HTERT RPE-1 (cell line): ENCODE results near the gene RPS3A.
"Not testable (repeated sequence)": the region's sequence is repeated elsewhere in the genome, so short reads cannot be mapped to it uniquely, and the experiment has no call there.

ENCODE experiments used
- in situ Hi-C: fragments of 300-500 bp; cut with MboI; formaldehyde crosslinking; loops from 4 replicates; pipeline ENCODE4 v1.14.3; 2020; ENCODE audit warnings: low sequenced_read_pairs

The RPS3A gene

GRCh38 chr4:151099229-151099975, at the start of gene RPS3A:
RPS3A (plus strand) TSS chr4:151099628; CDS start chr4:151099653, 25 bp downstream.
- in situ Hi-C loops: no loop called here

- in situ Hi-C loops: no loop called here
Measured at GRCh38 chr4:151052785-151053184, 46.6 kb upstream of the RPS3A start.

GRCh38 chr4:151055539-151055938, 43.9 kb upstream of the RPS3A start:
- in situ Hi-C loops: no loop called here

- in situ Hi-C loops: not testable (repeated sequence)
Measured at GRCh38 chr4:151063143-151063542, 36.3 kb upstream of the RPS3A start.

- in situ Hi-C loops: no loop called here
Measured at GRCh38 chr4:151067316-151067970, 32.0 kb upstream of the RPS3A start.

- in situ Hi-C loops: no loop called here
Measured at GRCh38 chr4:151074416-151074916, 25.0 kb upstream of the RPS3A start.

- in situ Hi-C loops: not testable (repeated sequence)
Measured at GRCh38 chr4:151077978-151078377, 21.4 kb upstream of the RPS3A start.

- in situ Hi-C loops: no loop called here
Measured at GRCh38 chr4:151087467-151087866, 12.0 kb upstream of the RPS3A start.

- in situ Hi-C loops: no loop called here
Measured at GRCh38 chr4:151091047-151091446, 8.4 kb upstream of the RPS3A start.

- in situ Hi-C loops: no loop called here
Measured at GRCh38 chr4:151092488-151092887, 6.9 kb upstream of the RPS3A start.

GRCh38 chr4:151093203-151093602, 6.2 kb upstream of the RPS3A start:
- in situ Hi-C loops: no loop called here

- in situ Hi-C loops: no loop called here
Measured at GRCh38 chr4:151094290-151094751, 5.1 kb upstream of the RPS3A start.

- in situ Hi-C loops: no loop called here
Measured at GRCh38 chr4:151095142-151095541, 4.3 kb upstream of the RPS3A start.

- in situ Hi-C loops: no loop called here
Measured at GRCh38 chr4:151097759-151098158, 1.7 kb upstream of the RPS3A start.

GRCh38 chr4:151098979-151099228, 524 bp upstream of the RPS3A start:
- in situ Hi-C loops: no loop called here

GRCh38 chr4:151099976-151100417, 569 bp downstream of the RPS3A start:
- in situ Hi-C loops: no loop called here

- in situ Hi-C loops: no loop called here
Measured at GRCh38 chr4:151100531-151100930, 1.1 kb downstream of the RPS3A start.

GRCh38 chr4:151103758-151104157, 4.3 kb downstream of the RPS3A start:
- in situ Hi-C loops: no loop called here

GRCh38 chr4:151104621-151105020, 5.2 kb downstream of the RPS3A start:
- in situ Hi-C loops: no loop called here

GRCh38 chr4:151105454-151106032, 6.1 kb downstream of the RPS3A start:
- in situ Hi-C loops: no loop called here

- in situ Hi-C loops: no loop called here
Measured at GRCh38 chr4:151107063-151107462, 7.6 kb downstream of the RPS3A start.

- in situ Hi-C loops: no loop called here
Measured at GRCh38 chr4:151110236-151110635, 10.8 kb downstream of the RPS3A start.
